Vagina (tissue), 2 donors: ENCODE measurements around the gene NFASC. TPM values are rescaled to one million over a fixed set of nuclear protein-coding genes. Genes with fewer than 3 reads are reported as not detected.

Experiments
- DNase-seq, 2 donors: peaks; one replicate each; pipeline ENCODE4 v3.0.0-alpha.2; 2017; ENCODE audit errors: extremely low spot score in 2 of 2
- H3K27ac ChIP-seq: fragments of 200-600 bp; sonication (generic); one replicate; pipeline ENCODE4 v1.5.1; 2019
- H3K27me3 ChIP-seq: fragments of 200-600 bp; sonication (generic); one replicate; pipeline ENCODE4 v1.5.1; 2019
- H3K36me3 ChIP-seq, 2 donors: fragments of 200-600 bp; sonication (generic); one replicate each; pipeline ENCODE4 v1.5.1; 2017 to 2019
- H3K4me1 ChIP-seq: fragments of 200-600 bp; sonication (generic); one replicate; pipeline ENCODE4 v1.5.1; 2019
- H3K4me3 ChIP-seq, 2 donors: fragments of 200-600 bp; sonication (generic); 1 replicate in 1 of 2; 2 replicates in 1 of 2; pipeline ENCODE4 v1.5.1; 2016 to 2019
- H3K9me3 ChIP-seq: fragments of 200-600 bp; sonication (generic); one replicate; pipeline ENCODE4 v1.5.1; 2019
- CTCF ChIP-seq, 3 experiments: fragments of 450-650 bp in 2 of 3; fragments of 200-600 bp in 1 of 3; sonication (generic) in 1 of 3; IDR thresholded peaks; one replicate each; pipeline ENCODE4 v1.5.1; 2017 to 2019; ENCODE audit warnings: antibody characterized with exemption in 3 of 3, mild to moderate bottlenecking in 2 of 3, moderate library complexity in 2 of 3
- POLR2A ChIP-seq, 2 donors: fragments of 450-650 bp; IDR thresholded peaks; one replicate each; pipeline ENCODE4 v1.6.1; 2017; ENCODE audit warnings: antibody characterized with exemption in 2 of 2, mild to moderate bottlenecking in 2 of 2, moderate library complexity in 2 of 2
- POLR2AphosphoS5 ChIP-seq, 2 donors: sonication (generic); formaldehyde crosslinking; IDR thresholded peaks; one replicate each; pipeline ENCODE4 v1.9.0; 2017; ENCODE audit warnings: antibody characterized with exemption in 2 of 2, mild to moderate bottlenecking in 2 of 2, low read depth in 1 of 2; ENCODE audit not compliant: insufficient read depth in 1 of 2
- intact Hi-C: fragments of 100-400 bp; cut with DNase I; formaldehyde crosslinking; loops from one replicate; pipeline ENCODE4 v1.15.1; 2023
- total RNA-seq: library from RNA; depleted of rRNA; stranded (reverse); fragments of >200 nt; gene quantifications from one replicate; pipeline ENCODE4 v1.2.3, GENCODE V29; 2016

Gene NFASC
- total RNA-seq, 1 donor from 2014 or later = 23.3 TPM

- intact Hi-C loops = no loop called here
These were observed 60.7 kb downstream of the NFASC start for GRCh38 chr1:204931313-204931712.

GRCh38 chr1:204931768-204932572 is 61.3 kb downstream of the NFASC start:
- intact Hi-C loops = no loop called here
- H3K4me1 ChIP-seq = no peaks in the 10 kb centered on the region
- H3K9me3 ChIP-seq = no peaks in the 10 kb centered on the region
- DNase-seq = no peak
- H3K27me3 ChIP-seq = no peaks in the 10 kb centered on the region
- no peak overlapping the region for H3K4me3 ChIP-seq
- no peak for TF ChIP-seq POLR2A (IDR thresholded peaks at IDR 0.05)
- TF ChIP-seq CTCF (IDR thresholded peaks at IDR 0.05) = no peak
- no peak for TF ChIP-seq POLR2AphosphoS5 (IDR thresholded peaks at IDR 0.05; ENCODE audit: insufficient read depth in 1 of 2, low read depth in 1 of 2)
- H3K27ac ChIP-seq = no peak overlapping the region
- H3K36me3 ChIP-seq = no peaks in the 10 kb centered on the region

More at GRCh38 chr1:204931313-204931712, 60.7 kb downstream of the NFASC start:
- no peaks in the 10 kb centered on the region for H3K36me3 ChIP-seq
- no peaks in the 10 kb centered on the region for H3K9me3 ChIP-seq
- H3K27me3 ChIP-seq = no peaks in the 10 kb centered on the region
- H3K4me1 ChIP-seq = no peaks in the 10 kb centered on the region
- H3K4me3 ChIP-seq = no peak overlapping the region
- H3K27ac ChIP-seq = no peak overlapping the region
- no peak for DNase-seq
- TF ChIP-seq CTCF (IDR thresholded peaks at IDR 0.05) (no peak), POLR2A (IDR thresholded peaks at IDR 0.05) (no peak), POLR2AphosphoS5 (IDR thresholded peaks at IDR 0.05; ENCODE audit: insufficient read depth in 1 of 2, low read depth in 1 of 2) (no peak)

- Histone ChIP-seq H3K4me3 (no peak overlapping the region), H3K27me3 (no peaks in the 10 kb centered on the region), H3K27ac (no peak overlapping the region), H3K9me3 (no peaks in the 10 kb centered on the region), H3K36me3 (no peaks in the 10 kb centered on the region), H3K4me1 (no peaks in the 10 kb centered on the region)
- DNase-seq = no peak
- intact Hi-C loops = no loop called here
- TF ChIP-seq CTCF (IDR thresholded peaks at IDR 0.05) (no peak), POLR2A (IDR thresholded peaks at IDR 0.05) (no peak), POLR2AphosphoS5 (IDR thresholded peaks at IDR 0.05; ENCODE audit: insufficient read depth in 1 of 2, low read depth in 1 of 2) (no peak)
These were observed 61.9 kb downstream of the NFASC start for GRCh38 chr1:204932573-204932909.

GRCh38 chr1:204935155-204935554 is 64.5 kb downstream of the NFASC start:
- Histone ChIP-seq H3K4me1 (no peaks in the 10 kb centered on the region), H3K27ac (no peak overlapping the region), H3K27me3 (no peaks in the 10 kb centered on the region), H3K36me3 (no peaks in the 10 kb centered on the region), H3K9me3 (no peaks in the 10 kb centered on the region), H3K4me3 (no peak overlapping the region)
- intact Hi-C loops = no loop called here
- TF ChIP-seq POLR2A (IDR thresholded peaks at IDR 0.05) = no peak
- no peak for TF ChIP-seq CTCF (IDR thresholded peaks at IDR 0.05)
- TF ChIP-seq POLR2AphosphoS5 (IDR thresholded peaks at IDR 0.05; ENCODE audit: insufficient read depth in 1 of 2, low read depth in 1 of 2) = no peak
- DNase-seq = no peak

GRCh38 chr1:204936765-204937164 is 66.1 kb downstream of the NFASC start:
- Histone ChIP-seq H3K4me1 (no peaks in the 10 kb centered on the region), H3K27me3 (no peaks in the 10 kb centered on the region), H3K27ac (no peak overlapping the region), H3K4me3 (no peak overlapping the region), H3K9me3 (no peaks in the 10 kb centered on the region), H3K36me3 (no peaks in the 10 kb centered on the region)
- intact Hi-C loops = no loop called here
- DNase-seq = no peak
- TF ChIP-seq CTCF (IDR thresholded peaks at IDR 0.05) (no peak), POLR2A (IDR thresholded peaks at IDR 0.05) (no peak), POLR2AphosphoS5 (IDR thresholded peaks at IDR 0.05; ENCODE audit: insufficient read depth in 1 of 2, low read depth in 1 of 2) (no peak)
